RWPE1 (cell line): ENCODE results near the gene SOCS2.
"Not testable (repeated sequence)": the region's sequence is repeated elsewhere in the genome, so short reads cannot be mapped to it uniquely, and the experiment has no call there.

Experiments used
- CTCF ChIA-PET: fragments of 350-600 bp; sonication (Branson Sonifier 250); formaldehyde crosslinking; extraction: SDS; loops from one replicate; lab custom pipeline; 2021; lab: Yijun Ruan, JAX
- POLR2A ChIA-PET: fragments of 400-600 bp; formaldehyde crosslinking; extraction: SDS; loops from one replicate; lab custom pipeline; 2020; ENCODE audit warnings: antibody characterized with exemption; ENCODE audit not compliant: low non-redundant PET; lab: Yijun Ruan, JAX
- DNase-seq: peaks from one replicate; pipeline ENCODE4 v3.0.0; 2012; ENCODE audit warnings: low spot score
- H3K27ac ChIP-seq: fragments of 450-650 bp; 2 replicates; pipeline ENCODE4 v1.5.1; 2017
- TF ChIP-seq, protein P1 (sequence below): fragments of 450-650 bp; conservative IDR thresholded peaks from 2 replicates; pipeline ENCODE4 v1.5.1; 2017; ENCODE audit warnings: low read depth, mild to moderate bottlenecking

Gene SOCS2

GRCh38 chr12:93624595-93625294, 52.3 kb downstream of the SOCS2 start:
- H3K27ac ChIP-seq = peak overlapping the region; percentile 81

DNA sequence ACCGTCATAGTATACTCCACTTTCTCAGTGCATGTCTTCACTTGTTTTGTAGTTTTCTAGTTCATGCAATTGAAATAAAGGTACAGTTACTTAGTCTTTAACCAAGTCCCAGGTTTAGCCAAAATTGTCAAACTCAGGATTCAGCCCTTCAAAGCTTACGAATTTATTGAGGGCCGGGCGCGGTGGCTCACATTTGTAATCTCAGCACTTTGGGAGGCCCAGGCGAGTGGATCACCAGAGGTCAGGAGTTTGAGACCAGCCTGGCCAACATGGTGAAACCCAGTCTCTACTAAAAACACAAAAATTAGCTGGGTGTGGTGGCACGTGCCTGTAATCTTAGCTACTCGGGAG, 52.8 kb downstream of the SOCS2 start:
- CTCF ChIA-PET, POLR2A ChIA-PET, DNase-seq: not testable (repeated sequence)
- peak overlapping the region; percentile 81 for H3K27ac ChIP-seq

More at GRCh38 chr12:93624595-93625294, 52.3 kb downstream of the SOCS2 start:
- DNase-seq = peak; percentile 93
- POLR2A ChIA-PET = no interaction called here
- CTCF ChIA-PET = interaction anchor here (0.6 to 0.7 kb wide), 2 partner anchors 140 to 1042 kb away, joined by 3 to 5 read pairs; no protein-coding TSS in a partner anchor
- TF ChIP-seq, protein P1, sequence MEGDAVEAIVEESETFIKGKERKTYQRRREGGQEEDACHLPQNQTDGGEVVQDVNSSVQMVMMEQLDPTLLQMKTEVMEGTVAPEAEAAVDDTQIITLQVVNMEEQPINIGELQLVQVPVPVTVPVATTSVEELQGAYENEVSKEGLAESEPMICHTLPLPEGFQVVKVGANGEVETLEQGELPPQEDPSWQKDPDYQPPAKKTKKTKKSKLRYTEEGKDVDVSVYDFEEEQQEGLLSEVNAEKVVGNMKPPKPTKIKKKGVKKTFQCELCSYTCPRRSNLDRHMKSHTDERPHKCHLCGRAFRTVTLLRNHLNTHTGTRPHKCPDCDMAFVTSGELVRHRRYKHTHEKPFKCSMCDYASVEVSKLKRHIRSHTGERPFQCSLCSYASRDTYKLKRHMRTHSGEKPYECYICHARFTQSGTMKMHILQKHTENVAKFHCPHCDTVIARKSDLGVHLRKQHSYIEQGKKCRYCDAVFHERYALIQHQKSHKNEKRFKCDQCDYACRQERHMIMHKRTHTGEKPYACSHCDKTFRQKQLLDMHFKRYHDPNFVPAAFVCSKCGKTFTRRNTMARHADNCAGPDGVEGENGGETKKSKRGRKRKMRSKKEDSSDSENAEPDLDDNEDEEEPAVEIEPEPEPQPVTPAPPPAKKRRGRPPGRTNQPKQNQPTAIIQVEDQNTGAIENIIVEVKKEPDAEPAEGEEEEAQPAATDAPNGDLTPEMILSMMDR = no peak

DNA sequence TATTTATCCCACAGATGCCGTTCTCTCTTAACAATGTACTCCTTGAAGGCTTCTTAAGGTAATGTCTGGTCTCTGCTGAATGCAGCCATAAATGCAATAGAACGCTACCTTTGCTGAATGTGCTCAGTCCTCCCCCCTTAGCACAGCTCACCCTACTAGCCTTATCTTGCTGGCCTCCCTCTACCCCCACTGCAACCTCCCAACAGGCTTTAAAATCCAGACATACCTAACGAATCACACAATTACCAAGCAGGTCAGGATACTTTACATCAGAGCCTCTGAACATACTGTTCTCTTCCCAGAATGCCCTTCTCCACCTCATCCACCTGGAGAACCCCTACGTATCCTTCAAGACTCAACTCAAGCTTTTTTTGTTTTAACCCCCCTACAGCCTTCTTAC, 53.7 kb downstream of the SOCS2 start:
- DNase-seq = no peak
- CTCF ChIA-PET = interaction anchor here (0.8 kb wide), 1 partner anchor 57 kb away, joined by 3 read pairs; no protein-coding TSS in a partner anchor
- POLR2A ChIA-PET = no interaction called here
- no peak overlapping the region for H3K27ac ChIP-seq
- TF ChIP-seq, protein P1 = no peak
